Measurements from ENCODE around the gene CFH.
"Not testable (repeated sequence)": the region's sequence is repeated elsewhere in the genome, so short reads cannot be mapped to it uniquely, and the experiment has no call there.

The CFH gene

DNA sequence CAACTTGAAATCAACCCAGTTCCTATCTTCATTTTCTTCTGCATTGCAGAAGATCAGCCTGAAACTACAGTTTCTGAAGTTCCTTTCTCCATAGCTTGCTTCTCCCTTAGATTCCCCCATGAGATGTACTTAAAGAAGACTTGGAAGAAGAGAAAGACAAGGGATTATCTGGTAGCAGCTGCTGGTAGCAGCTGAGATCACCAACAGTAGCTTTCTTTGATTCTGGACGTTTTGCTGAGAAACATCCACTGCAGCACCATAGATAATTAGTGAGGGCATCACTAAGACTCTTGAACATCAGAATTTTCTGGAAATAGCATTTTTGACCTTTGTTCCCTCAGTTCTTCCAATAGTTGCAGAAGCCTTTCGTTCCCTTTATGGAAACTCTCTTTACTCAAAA lies 122.3 kb downstream of the CFH start:
- no peak for DNase-seq

DNA sequence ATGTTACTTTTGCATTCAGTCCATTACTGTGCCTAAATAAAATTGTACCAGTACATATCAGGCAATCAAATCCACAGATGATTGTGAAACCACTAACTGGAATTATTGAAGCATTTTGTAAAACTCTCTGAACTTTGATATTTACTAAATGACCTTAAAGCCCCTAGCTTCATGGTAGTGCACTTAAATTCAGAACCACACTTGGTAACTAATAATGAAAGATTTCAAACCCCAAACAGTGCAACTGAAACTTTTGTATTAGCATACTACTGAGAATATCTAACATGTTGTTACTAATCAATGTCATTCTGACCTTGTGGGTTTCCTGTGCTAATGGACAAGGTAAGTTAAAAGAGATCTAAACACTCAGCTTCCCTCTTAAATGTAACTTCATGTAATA lies 122.8 kb downstream of the CFH start, which contains the start of gene CFHR3:
Gene CFHR3, plus strand, starts transcription at position 238 of the 400 bp plus-strand sequence. Its CDS starts 47 bp downstream, at position 285.
- DNase-seq, result no peak

DNA sequence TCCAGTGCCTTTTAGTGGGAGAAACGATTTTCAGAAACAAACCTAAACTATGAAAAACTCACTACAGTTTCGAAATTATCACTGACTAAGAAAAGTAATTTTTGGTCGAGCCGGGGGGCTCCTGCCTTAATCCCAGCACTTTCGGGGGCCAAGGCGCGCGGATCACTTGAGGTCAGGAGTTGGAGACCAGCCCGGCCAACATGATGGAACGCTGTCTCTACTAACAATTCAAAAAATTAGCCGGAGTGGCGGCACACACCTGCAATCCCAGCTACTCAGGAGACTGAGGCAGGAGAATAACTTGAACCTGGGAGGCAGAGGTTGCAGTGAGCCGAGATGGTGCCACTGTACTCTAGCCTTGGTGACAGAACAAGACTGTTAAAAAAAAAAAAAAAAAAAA lies 125.8 kb downstream of the CFH start:
- DNase-seq, result no peak

DNA sequence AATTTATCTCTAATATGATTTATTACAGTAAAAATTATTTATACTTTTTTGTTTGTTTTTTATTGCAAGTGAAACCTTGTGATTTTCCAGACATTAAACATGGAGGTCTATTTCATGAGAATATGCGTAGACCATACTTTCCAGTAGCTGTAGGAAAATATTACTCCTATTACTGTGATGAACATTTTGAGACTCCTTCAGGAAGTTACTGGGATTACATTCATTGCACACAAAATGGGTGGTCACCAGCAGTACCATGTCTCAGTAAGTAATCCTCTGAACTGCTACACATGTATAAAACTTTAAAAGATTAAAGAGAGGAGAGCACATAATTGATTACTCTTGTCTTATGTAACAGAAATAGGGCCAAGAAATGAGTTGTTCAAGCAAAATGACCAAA lies 127.2 kb downstream of the CFH start:
- no peak for DNase-seq

DNA sequence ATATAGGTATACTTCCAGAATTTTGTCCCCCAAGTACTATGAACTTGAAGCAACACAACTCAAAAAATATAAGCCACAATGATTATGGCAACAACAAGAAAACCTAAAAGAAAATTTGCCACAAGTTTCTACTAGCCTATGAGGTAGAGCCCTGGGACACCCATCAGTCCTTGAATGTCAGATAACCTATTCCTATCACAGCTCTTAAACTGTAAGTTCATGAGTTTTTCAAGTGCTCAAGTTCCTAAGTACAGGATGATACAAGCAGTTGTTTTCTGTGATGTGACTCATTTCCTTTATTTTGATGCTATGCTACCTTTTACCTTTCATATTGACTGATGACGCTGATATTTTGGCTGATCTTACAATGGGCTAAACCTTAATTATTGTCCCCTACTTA lies 139.4 kb downstream of the CFH start:
- not testable (repeated sequence) for DNase-seq

DNA sequence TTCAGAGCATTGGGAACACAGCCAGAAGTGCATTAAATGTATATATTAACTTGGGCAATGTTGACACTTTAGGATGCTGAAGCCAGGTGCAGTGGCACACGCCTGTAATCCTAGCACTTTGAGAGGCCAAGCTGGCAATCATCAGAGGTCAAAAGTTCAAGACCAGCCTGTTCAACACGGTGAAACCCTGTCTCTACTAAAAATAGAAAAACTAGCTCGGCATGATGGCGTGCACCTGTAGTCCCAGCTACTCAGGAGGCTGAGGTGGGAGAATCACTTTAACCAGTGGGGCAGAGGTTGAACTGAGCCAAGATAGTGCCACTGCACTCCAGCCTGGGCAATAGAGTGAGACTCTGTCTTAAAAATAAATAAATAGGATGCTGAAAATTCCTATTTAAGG lies 142.3 kb downstream of the CFH start:
- not testable (repeated sequence) for DNase-seq

Measured in NCI-H1694 (cell line).